IPS-20b (cell line): ENCODE results near the gene IGSF5.
"Not testable (repeated sequence)": the region's sequence is repeated elsewhere in the genome, so short reads cannot be mapped to it uniquely, and the experiment has no call there.

ENCODE experiments used
- H3K27ac ChIP-seq: one replicate; pipeline ENCODE4 v1.5.1; 2013; ENCODE audit warnings: low read length
- H3K27me3 ChIP-seq: 2 replicates; pipeline ENCODE4 v1.6.1; 2013; ENCODE audit warnings: mild to moderate bottlenecking, low read length, inconsistent platforms; ENCODE audit not compliant: insufficient read depth
- H3K36me3 ChIP-seq: 2 replicates; pipeline ENCODE4 v1.6.1; 2013; ENCODE audit warnings: low read depth, mild to moderate bottlenecking, inconsistent platforms, low read length, moderate library complexity; ENCODE audit not compliant: insufficient read depth
- H3K4me1 ChIP-seq: 2 replicates; pipeline ENCODE4 v1.6.1; 2013; ENCODE audit warnings: mild to moderate bottlenecking, control low read depth, inconsistent platforms, low read length, moderate library complexity; ENCODE audit not compliant: insufficient read depth
- H3K4me3 ChIP-seq: 2 replicates; pipeline ENCODE4 v1.5.1; 2013; ENCODE audit warnings: mild to moderate bottlenecking, low read length, inconsistent platforms
- H3K9ac ChIP-seq: 2 replicates; pipeline ENCODE4 v1.6.1; 2013; ENCODE audit warnings: low read depth, mild to moderate bottlenecking, inconsistent platforms, low read length, moderate library complexity
- H3K9me3 ChIP-seq: 2 replicates; pipeline ENCODE4 v1.6.1; 2013; ENCODE audit warnings: mild to moderate bottlenecking, low read depth, low read length, inconsistent platforms; ENCODE audit not compliant: insufficient read depth

The IGSF5 gene

DNA sequence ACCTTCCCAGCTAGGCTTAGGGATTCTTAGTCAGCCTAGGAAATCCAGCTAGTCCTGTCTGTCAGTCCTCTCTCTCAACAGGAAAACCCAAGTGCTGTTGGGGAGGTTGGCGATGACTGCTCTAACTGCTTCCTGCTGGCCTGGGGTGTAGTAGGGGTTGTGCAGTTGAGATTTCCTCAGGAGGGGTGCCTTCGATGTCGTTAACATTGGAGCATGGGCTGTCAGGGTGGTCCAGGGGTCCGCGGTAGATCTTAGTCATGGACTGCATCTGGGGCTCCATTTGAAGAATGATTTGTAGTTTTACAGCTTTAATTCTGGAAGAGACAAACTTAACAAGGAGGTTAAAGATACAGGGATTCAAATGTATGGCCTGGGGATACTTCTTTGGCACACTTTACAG, 5.5 kb upstream of the IGSF5 start:
- not testable (repeated sequence) for H3K36me3 ChIP-seq, H3K27ac ChIP-seq, H3K4me3 ChIP-seq, H3K27me3 ChIP-seq, H3K4me1 ChIP-seq, H3K9ac ChIP-seq, H3K9me3 ChIP-seq

DNA sequence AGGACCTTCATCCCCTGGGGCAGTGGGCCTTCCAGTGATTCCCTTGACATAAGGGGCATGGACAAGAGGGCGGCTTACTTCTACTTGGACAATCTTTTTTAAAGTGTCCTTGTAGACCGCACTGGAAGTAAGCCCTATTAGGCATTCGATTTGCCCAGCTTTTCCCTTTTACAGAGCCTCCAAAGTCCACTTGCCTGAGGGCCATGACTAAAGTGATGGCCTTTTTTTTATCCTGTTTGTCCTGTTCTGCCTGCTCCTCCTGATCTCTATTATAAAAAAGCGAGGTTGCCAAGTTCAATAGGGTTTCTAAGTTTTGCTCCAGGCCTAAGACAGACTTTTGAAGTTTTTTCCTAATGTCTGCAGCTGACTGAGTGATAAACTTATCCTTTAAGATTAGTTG, 2.4 kb upstream of the IGSF5 start:
- not testable (repeated sequence) for H3K27me3 ChIP-seq, H3K36me3 ChIP-seq, H3K4me1 ChIP-seq, H3K9me3 ChIP-seq, H3K4me3 ChIP-seq, H3K27ac ChIP-seq, H3K9ac ChIP-seq

DNA sequence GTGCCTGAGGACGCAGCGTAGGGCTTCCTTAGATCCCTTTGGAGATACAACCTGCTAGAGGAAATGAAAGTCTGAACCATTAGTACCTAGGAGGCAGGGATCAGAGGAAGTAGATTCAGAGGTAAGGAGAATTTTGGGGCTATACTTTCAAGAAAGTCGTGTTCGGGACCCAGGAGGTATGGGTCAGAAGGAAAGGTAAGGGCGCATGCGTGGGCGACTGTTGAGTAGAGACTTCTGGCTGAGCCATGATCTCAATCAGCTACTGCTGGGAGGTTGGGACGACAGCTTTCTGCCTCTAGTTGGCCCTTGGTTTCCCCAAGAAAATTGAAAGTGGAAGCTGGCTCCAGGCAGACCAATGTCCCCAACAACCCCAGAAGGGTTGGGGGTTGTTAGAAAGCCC, 349 bp downstream of the IGSF5 start:
- H3K27ac ChIP-seq, H3K9me3 ChIP-seq, H3K4me3 ChIP-seq, H3K36me3 ChIP-seq, H3K4me1 ChIP-seq, H3K27me3 ChIP-seq, H3K9ac ChIP-seq: not testable (repeated sequence)

DNA sequence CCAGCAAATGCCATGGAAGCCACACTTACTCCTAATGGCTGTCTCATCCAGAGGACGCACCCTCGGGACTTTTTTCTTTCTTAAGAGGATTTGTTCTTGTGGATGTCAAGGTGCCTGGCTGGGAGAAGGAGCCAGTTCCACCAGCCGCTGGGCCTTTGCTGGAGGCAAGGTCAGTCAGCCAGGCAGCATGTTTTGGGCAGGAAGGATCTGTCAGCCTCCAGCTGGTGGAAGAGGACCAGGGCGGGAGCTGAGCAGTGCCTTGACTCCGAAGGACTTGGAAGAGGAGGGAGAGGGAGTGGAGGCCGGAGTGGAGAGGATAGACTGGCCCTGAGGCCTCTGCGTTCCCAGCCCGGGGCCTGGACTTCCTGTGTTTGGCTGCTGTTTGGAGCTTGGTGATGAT, 5.7 kb downstream of the IGSF5 start:
- Histone ChIP-seq H3K9me3 (peaks cover 3% of the 10 kb centered on the region; the same call in 1 of the 2 replicates), H3K4me1 (no peaks in the 10 kb centered on the region; the same call in 1 of the 2 replicates), H3K27me3 (no peaks in the 10 kb centered on the region), H3K36me3 (no peaks in the 10 kb centered on the region), H3K9ac (no peak overlapping the region), H3K27ac (no peak overlapping the region), H3K4me3 (no peak overlapping the region)

DNA sequence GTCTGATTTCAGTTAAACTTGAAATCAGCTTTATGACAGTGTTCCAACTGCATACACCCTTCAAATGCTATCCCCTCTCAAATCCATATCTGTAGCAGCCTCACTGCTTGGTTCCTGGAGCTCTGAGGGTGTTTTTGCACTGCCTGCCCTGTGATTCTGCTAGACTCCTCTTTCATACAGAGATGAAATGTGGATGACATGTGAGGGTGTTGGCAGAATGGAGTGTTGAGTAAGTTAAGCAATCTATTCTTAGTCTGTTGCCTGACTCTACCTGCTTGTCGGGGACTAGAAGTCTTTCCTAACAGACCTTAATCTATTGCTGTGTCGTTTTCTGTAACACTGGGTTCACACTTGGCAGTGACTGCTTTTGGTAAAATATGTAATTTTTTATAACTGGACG, 9.8 kb downstream of the IGSF5 start:
- Histone ChIP-seq H3K4me1 (no peaks in the 10 kb centered on the region; the same call in 1 of the 2 replicates), H3K27ac (no peak overlapping the region), H3K9ac (no peak overlapping the region), H3K36me3 (no peaks in the 10 kb centered on the region), H3K9me3 (peaks cover 3% of the 10 kb centered on the region; the same call in 1 of the 2 replicates), H3K27me3 (no peaks in the 10 kb centered on the region), H3K4me3 (no peak overlapping the region)

DNA sequence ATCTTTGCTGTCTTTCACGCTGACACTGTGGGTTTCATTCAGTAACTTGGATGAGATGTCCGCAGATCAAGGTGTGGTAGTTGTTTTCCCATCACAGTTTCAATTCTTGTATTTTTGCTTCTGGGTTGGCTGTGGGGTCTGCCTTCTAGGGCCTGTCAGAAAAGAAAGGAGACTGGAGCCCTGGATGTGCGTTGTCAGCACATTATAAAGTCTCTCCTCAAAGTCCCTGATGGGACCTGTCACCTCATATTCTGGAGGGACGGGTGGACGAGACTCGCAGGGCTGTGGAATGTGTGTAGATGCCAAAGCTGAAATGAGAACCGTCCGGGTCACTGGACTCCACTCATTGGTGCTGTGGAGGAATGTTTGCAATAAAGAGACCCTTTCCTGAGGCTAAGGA, 11.3 kb downstream of the IGSF5 start:
- Histone ChIP-seq H3K9ac (no peak overlapping the region), H3K36me3 (no peaks in the 10 kb centered on the region)

DNA sequence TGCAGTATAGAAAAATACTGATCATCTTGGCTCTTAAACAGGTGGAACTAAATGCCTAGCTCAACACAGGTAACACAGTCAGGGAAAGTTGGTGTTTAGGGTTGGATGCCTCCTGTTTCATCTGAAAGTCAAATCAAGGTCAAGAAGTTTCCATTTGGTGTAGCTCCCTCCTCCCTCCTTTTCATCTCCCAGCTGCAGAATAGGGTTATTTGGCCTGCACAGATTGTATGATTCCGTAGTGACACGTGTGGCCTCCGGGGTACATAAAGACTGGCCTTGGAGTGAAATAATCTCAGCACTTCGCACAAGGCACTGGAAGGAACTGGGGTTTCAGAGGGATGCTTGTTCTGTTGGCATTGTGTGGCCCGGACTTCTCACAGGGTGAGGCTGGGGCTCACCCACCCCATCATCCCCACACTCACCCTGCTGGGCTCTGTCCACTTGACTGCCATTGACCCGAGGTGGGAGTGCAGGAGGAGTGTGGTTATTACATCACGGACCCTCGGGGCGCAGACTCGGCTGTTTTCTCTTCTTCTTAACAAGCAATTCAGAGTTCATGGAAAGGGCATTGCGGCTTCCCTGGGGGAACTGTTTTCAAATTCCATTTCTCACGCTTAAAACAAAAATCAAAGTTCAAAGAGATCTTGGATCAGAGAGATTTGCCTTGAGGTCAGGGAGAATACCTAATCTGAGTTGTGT, 18.4 kb downstream of the IGSF5 start:
- Histone ChIP-seq H3K9me3 (no peaks in the 10 kb centered on the region), H3K4me1 (no peaks in the 10 kb centered on the region), H3K27ac (no peak overlapping the region), H3K36me3 (no peaks in the 10 kb centered on the region), H3K27me3 (no peaks in the 10 kb centered on the region), H3K4me3 (no peak overlapping the region), H3K9ac (no peak overlapping the region)

More for the DNA sequence above, 11.3 kb downstream of the IGSF5 start:
- no peak overlapping the region for H3K4me3 ChIP-seq
- H3K27me3 ChIP-seq = no peaks in the 10 kb centered on the region
- no peaks in the 10 kb centered on the region; the same call in 1 of the 2 replicates for H3K4me1 ChIP-seq
- H3K9me3 ChIP-seq = peaks cover 3% of the 10 kb centered on the region; the same call in 1 of the 2 replicates
- H3K27ac ChIP-seq = no peak overlapping the region

DNA sequence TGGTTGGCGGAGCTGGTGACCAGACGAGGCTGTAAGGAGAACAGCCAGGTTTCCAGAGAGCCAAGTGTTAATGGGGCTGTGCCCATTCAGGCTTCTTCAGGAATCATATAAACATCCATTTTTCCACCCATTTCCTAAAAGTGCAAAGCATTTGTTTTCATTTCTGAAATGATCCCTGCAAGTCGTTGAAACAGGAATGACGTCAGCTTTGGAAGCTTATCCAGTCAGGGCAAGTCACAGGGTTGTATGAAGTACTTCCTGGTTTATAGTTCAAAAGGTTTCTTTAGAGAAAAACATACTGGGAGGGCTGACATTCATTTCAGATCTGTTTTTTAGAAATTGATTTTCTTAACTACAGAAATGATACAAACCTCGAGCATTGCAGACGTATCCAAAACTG, 29.2 kb downstream of the IGSF5 start:
- Histone ChIP-seq H3K4me3 (no peak overlapping the region), H3K27ac (no peak overlapping the region), H3K9ac (no peak overlapping the region), H3K9me3 (no peaks in the 10 kb centered on the region), H3K36me3 (no peaks in the 10 kb centered on the region), H3K27me3 (no peaks in the 10 kb centered on the region), H3K4me1 (no peaks in the 10 kb centered on the region)

DNA sequence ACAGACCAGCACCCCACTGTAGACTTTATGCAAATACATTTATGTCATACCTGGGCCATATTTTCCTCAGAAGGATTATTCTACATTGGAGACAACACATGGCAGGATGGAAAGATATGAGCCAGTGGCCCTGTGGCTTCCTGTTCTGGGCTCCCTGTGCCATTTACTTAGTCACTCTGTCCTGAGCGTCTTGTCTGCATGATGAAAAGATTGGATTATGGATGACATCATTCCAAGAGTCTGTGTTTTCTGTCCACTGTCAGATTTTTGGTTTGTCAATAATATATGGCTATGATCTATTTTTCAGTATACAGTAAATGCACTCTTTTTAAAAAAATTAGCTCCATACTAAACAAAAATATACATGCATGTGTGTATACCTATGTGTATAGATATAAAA, 30.8 kb downstream of the IGSF5 start:
- Histone ChIP-seq H3K9me3 (no peaks in the 10 kb centered on the region), H3K36me3 (no peaks in the 10 kb centered on the region), H3K27ac (no peak overlapping the region), H3K4me1 (no peaks in the 10 kb centered on the region), H3K4me3 (no peak overlapping the region), H3K9ac (no peak overlapping the region), H3K27me3 (no peaks in the 10 kb centered on the region)

DNA sequence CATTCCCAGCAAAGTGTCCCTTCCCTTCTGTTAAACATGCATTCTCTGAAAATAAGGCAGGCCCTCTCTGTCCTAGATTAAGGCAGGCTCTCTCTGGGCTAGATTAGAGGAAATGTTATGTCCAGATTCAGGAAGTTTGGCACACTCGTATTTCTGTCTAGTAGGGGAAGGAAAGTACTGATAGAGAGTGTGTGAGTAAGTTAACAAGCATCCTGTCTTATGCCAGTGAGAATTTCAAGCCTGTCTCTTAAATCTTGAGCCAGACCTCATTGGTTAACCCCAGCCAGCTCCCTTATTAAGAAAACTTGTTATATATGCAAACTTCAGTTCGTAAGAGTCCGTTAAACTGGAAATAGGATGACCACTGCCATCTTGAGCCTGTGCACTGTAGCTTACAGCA, 31.6 kb downstream of the IGSF5 start:
- no peak overlapping the region for H3K9ac ChIP-seq
- H3K36me3 ChIP-seq = no peaks in the 10 kb centered on the region
- no peaks in the 10 kb centered on the region for H3K4me1 ChIP-seq
- H3K4me3 ChIP-seq = no peak overlapping the region
- no peaks in the 10 kb centered on the region for H3K9me3 ChIP-seq
- H3K27ac ChIP-seq = no peak overlapping the region
- H3K27me3 ChIP-seq = no peaks in the 10 kb centered on the region

DNA sequence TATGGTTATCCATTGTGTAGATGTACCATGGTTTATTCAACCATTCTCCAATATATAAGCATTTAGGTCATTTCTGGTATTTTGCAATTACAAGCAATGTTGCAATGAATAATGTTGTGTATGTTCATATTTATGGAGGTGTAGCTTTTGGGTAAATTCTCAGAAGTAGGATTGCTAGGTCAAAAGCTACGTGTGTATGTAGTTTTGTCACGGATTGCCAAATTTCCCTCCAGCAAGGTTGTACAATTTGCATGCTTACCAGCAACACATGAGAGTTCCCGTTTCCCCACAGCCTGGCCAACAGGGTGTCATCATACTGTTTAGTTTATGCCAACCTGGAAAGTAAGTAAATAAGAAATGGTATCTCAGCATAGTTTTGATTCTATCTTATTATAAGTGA, 36.3 kb downstream of the IGSF5 start:
- H3K9ac ChIP-seq = no peak overlapping the region
- no peaks in the 10 kb centered on the region for H3K4me1 ChIP-seq
- H3K9me3 ChIP-seq = no peaks in the 10 kb centered on the region
- H3K4me3 ChIP-seq = no peak overlapping the region
- H3K36me3 ChIP-seq = no peaks in the 10 kb centered on the region
- no peaks in the 10 kb centered on the region for H3K27me3 ChIP-seq
- no peak overlapping the region for H3K27ac ChIP-seq

DNA sequence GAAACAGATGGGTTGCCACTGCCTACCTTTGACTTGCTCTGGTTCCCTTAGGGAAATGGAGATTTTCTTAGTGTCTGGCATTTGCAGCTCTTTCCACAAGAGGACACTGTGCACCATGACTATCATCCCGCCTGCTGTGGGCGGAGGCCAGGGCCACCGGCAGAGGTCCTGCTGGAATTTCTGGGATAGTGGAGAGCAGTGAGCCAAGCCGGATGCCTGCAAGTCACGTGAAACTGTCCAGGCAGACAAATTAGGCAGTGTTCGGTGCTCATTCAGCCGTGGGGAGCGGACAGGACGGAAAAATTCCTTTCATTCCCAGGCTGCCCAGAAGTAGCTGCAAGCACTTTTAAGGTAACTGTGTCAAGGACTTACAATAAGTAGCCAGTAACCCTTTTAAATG, 43.4 kb downstream of the IGSF5 start:
- H3K27ac ChIP-seq = no peak overlapping the region
- no peaks in the 10 kb centered on the region for H3K27me3 ChIP-seq
- H3K9me3 ChIP-seq = peaks cover 13% of the 10 kb centered on the region
- peaks cover 11% of the 10 kb centered on the region; the same call in 1 of the 2 replicates for H3K36me3 ChIP-seq
- no peaks in the 10 kb centered on the region for H3K4me1 ChIP-seq
- H3K9ac ChIP-seq = no peak overlapping the region
- no peak overlapping the region for H3K4me3 ChIP-seq
